ENCODE results near the gene CCDC192. TPM values are rescaled to one million over a fixed set of nuclear protein-coding genes. Genes with fewer than 3 reads are reported as not detected.

The CCDC192 gene
- total RNA-seq, 1 donor from 2014 or later: not detected

- ChIA-PET POLR2A (no interaction called here), CTCF (no interaction called here)
- H3K4me3 Mint-ChIP-seq: no peak overlapping the region
- DNase-seq (no peak), ATAC-seq (ENCODE audit: low read depth) (no peak)
- no peak for TF ChIP-seq CTCF (IDR thresholded peaks at IDR 0.05)
- no peak overlapping the region for H3K27ac Mint-ChIP-seq
- no peaks in the 10 kb centered on the region for H3K36me3 Mint-ChIP-seq (ENCODE audit: low read depth)
- H3K4me1 Mint-ChIP-seq: no peaks in the 10 kb centered on the region
- intact Hi-C loops (cut with micrococcal nuclease): no loop called here
- H3K9me3 Mint-ChIP-seq: peaks cover 3% of the 10 kb centered on the region
- H3K27me3 Mint-ChIP-seq: peaks cover 6% of the 10 kb centered on the region
Observed at GRCh38 chr5:127694518-127695171, 8.5 kb upstream of the CCDC192 start.

GRCh38 chr5:127695346-127695745 lies 7.8 kb upstream of the CCDC192 start:
- no peak overlapping the region for H3K27ac Mint-ChIP-seq
- DNase-seq: no peak
- CTCF ChIA-PET: no interaction called here
- POLR2A ChIA-PET: no interaction called here
- ATAC-seq (ENCODE audit: low read depth): no peak
- H3K27me3 Mint-ChIP-seq: peaks cover 6% of the 10 kb centered on the region
- H3K4me1 Mint-ChIP-seq: no peaks in the 10 kb centered on the region
- H3K36me3 Mint-ChIP-seq (ENCODE audit: low read depth): no peaks in the 10 kb centered on the region
- TF ChIP-seq CTCF (IDR thresholded peaks at IDR 0.05): no peak
- H3K4me3 Mint-ChIP-seq: no peak overlapping the region
- intact Hi-C loops (cut with micrococcal nuclease): no loop called here
- H3K9me3 Mint-ChIP-seq: peaks cover 3% of the 10 kb centered on the region

- no peak for TF ChIP-seq CTCF (IDR thresholded peaks at IDR 0.05)
- intact Hi-C loops (cut with micrococcal nuclease): no loop called here
- Mint-ChIP-seq H3K36me3 (ENCODE audit: low read depth) (no peaks in the 10 kb centered on the region), H3K9me3 (no peaks in the 10 kb centered on the region), H3K27me3 (peaks cover 6% of the 10 kb centered on the region), H3K27ac (no peak overlapping the region), H3K4me3 (no peak overlapping the region), H3K4me1 (no peaks in the 10 kb centered on the region)
- CTCF ChIA-PET: no interaction called here
- DNase-seq (no peak), ATAC-seq (ENCODE audit: low read depth) (no peak)
- POLR2A ChIA-PET: no interaction called here
Observed at GRCh38 chr5:127696683-127697082, 6.5 kb upstream of the CCDC192 start.

- no peaks in the 10 kb centered on the region for H3K9me3 Mint-ChIP-seq
- H3K27me3 Mint-ChIP-seq: peaks cover 4% of the 10 kb centered on the region
- ATAC-seq (ENCODE audit: low read depth) (no peak), DNase-seq (no peak)
- no peak for TF ChIP-seq CTCF (IDR thresholded peaks at IDR 0.05)
- CTCF ChIA-PET: no interaction called here
- POLR2A ChIA-PET: no interaction called here
- intact Hi-C loops (cut with micrococcal nuclease): no loop called here
- H3K4me3 Mint-ChIP-seq: no peak overlapping the region
- no peaks in the 10 kb centered on the region for H3K36me3 Mint-ChIP-seq (ENCODE audit: low read depth)
- H3K4me1 Mint-ChIP-seq: no peaks in the 10 kb centered on the region
- H3K27ac Mint-ChIP-seq: no peak overlapping the region
Observed at GRCh38 chr5:127697894-127698600, 5.1 kb upstream of the CCDC192 start.

GRCh38 chr5:127699416-127699815 lies 3.8 kb upstream of the CCDC192 start:
- ChIA-PET CTCF (no interaction called here), POLR2A (no interaction called here)
- intact Hi-C loops (cut with micrococcal nuclease): no loop called here
- Mint-ChIP-seq H3K27ac (no peak overlapping the region), H3K4me1 (no peaks in the 10 kb centered on the region), H3K4me3 (no peak overlapping the region), H3K27me3 (peaks cover 4% of the 10 kb centered on the region), H3K36me3 (ENCODE audit: low read depth) (no peaks in the 10 kb centered on the region), H3K9me3 (no peaks in the 10 kb centered on the region)
- TF ChIP-seq CTCF (IDR thresholded peaks at IDR 0.05): no peak
- no peak for DNase-seq
- no peak for ATAC-seq (ENCODE audit: low read depth)
